Keratinocyte (primary cell): ENCODE data around the gene TIGAR. TPM values are rescaled to one million over a fixed set of nuclear protein-coding genes. Genes with fewer than 3 reads are reported as not detected.

Source experiments
- DNase-seq: peaks from one replicate; pipeline ENCODE4 v3.0.0-alpha.2; 2011; ENCODE audit warnings: low read depth, missing footprints, low spot score
- FAIRE-seq: peaks from 2 replicates; lab custom pipeline; 2011; peaks lifted over from hg19 to GRCh38; lab: Jason Lieb, UNC
- H2AFZ ChIP-seq: 2 replicates; pipeline ENCODE4 v1.6.0; 2012; ENCODE audit warnings: low read length, control low read depth, inconsistent platforms; ENCODE audit not compliant: control insufficient read depth
- H3K27ac ChIP-seq: 2 replicates; pipeline ENCODE4 v1.5.1; 2011; ENCODE audit warnings: low read length; ENCODE audit not compliant: control insufficient read depth, insufficient read depth
- H3K27me3 ChIP-seq: 3 replicates; pipeline ENCODE4 v1.6.0; 2011; ENCODE audit warnings: low read length; ENCODE audit not compliant: control insufficient read depth, insufficient read depth; ENCODE audit errors: extremely low read depth
- H3K36me3 ChIP-seq, 2 experiments: 2 replicates in 1 of 2; 3 replicates in 1 of 2; pipeline ENCODE4 v1.5.1; 2011; ENCODE audit warnings: low read length in 2 of 2, mild to moderate bottlenecking in 1 of 2; ENCODE audit not compliant: control insufficient read depth in 2 of 2, insufficient read depth in 2 of 2; ENCODE audit errors: extremely low read depth in 1 of 2
- H3K4me1 ChIP-seq: 3 replicates; pipeline ENCODE4 v1.5.1; 2011; ENCODE audit warnings: low read length; ENCODE audit not compliant: control insufficient read depth, insufficient read depth; ENCODE audit errors: extremely low read depth
- H3K4me2 ChIP-seq: 3 replicates; pipeline ENCODE4 v1.6.0; 2011; ENCODE audit warnings: low read depth, low read length; ENCODE audit not compliant: control insufficient read depth, insufficient read depth; ENCODE audit errors: extremely low read depth
- H3K4me3 ChIP-seq, 3 experiments: fragments of 200-600 bp in 1 of 3; sonication (generic) in 1 of 3; 2 replicates in 2 of 3; 3 replicates in 1 of 3; pipeline ENCODE4 v1.5.1; 2011 to 2016; ENCODE audit warnings: low read length in 3 of 3, mild to moderate bottlenecking in 3 of 3, control low read depth in 2 of 3, inconsistent platforms in 1 of 3, low read depth in 1 of 3, mixed read lengths in 1 of 3, mixed run types in 1 of 3, moderate library complexity in 1 of 3; ENCODE audit not compliant: control insufficient read depth in 2 of 3, insufficient read depth in 2 of 3; ENCODE audit errors: extremely low read depth in 1 of 3
- H3K79me2 ChIP-seq: 2 replicates; pipeline ENCODE4 v1.6.0; 2012; ENCODE audit warnings: low read length; ENCODE audit not compliant: control insufficient read depth, insufficient read depth
- H3K9ac ChIP-seq: 3 replicates; pipeline ENCODE4 v1.6.0; 2011; ENCODE audit warnings: low read length; ENCODE audit not compliant: control insufficient read depth, insufficient read depth; ENCODE audit errors: extremely low read depth
- H3K9me1 ChIP-seq: 3 replicates; pipeline ENCODE4 v1.6.0; 2011; ENCODE audit warnings: low read length; ENCODE audit not compliant: control insufficient read depth, insufficient read depth; ENCODE audit errors: extremely low read depth
- H3K9me3 ChIP-seq: 2 replicates; pipeline ENCODE4 v1.5.1; 2012; ENCODE audit warnings: low read depth, low read length; ENCODE audit not compliant: control insufficient read depth
- H4K20me1 ChIP-seq: 3 replicates; pipeline ENCODE4 v1.6.0; 2011; ENCODE audit warnings: low read length; ENCODE audit not compliant: control insufficient read depth, insufficient read depth; ENCODE audit errors: extremely low read depth
- EZH2 ChIP-seq: IDR thresholded peaks from one replicate; pipeline ENCODE4 v1.6.1; 2012; ENCODE audit warnings: inconsistent platforms, mild to moderate bottlenecking, low read length, moderate library complexity
- dilution Hi-C: fragments of 300-500 bp; cut with MboI; formaldehyde crosslinking; loops from one replicate; pipeline ENCODE4 v1.7.0; 2020; ENCODE audit warnings: low sequenced_read_pairs; ENCODE audit not compliant: extremely low pct_ligation_motif_present
- polyA plus RNA-seq, 5 experiments: library from polyadenylated mRNA; depleted of rRNA in 3 of 5; stranded (reverse) in 3 of 5; stranded (forward) in 1 of 5; unstranded in 1 of 5; fragments of >200 nt; gene quantifications; 1 replicate in 1 of 5; 2 replicates in 3 of 5; 3 replicates in 1 of 5; pipeline versions ENCODE4 v1.2.1 to v1.2.3, GENCODE V29; 2011 to 2012; ENCODE audit warnings: missing spikeins in 2 of 5, low read depth in 1 of 5, low replicate concordance in 1 of 5
- TF ChIP-seq, protein P1 (sequence below), 3 experiments: IDR thresholded peaks in 1 of 3; conservative IDR thresholded peaks in 1 of 3; optimal IDR thresholded peaks in 1 of 3; 2 replicates in 2 of 3; 3 replicates in 1 of 3; pipeline versions ENCODE3 to v1.5.1; 2011; ENCODE audit warnings: low read length in 3 of 3, mild to moderate bottlenecking in 3 of 3, moderate library complexity in 2 of 3, control low read depth in 1 of 3, inconsistent platforms in 1 of 3; ENCODE audit not compliant: insufficient read depth in 2 of 3; ENCODE audit errors: extremely low read depth in 1 of 3

The TIGAR gene
- polyA plus RNA-seq, 1 donor (not counting 4 experiments of a cell fraction or from before 2014, with no cell fraction given), result 37.3 TPM

DNA sequence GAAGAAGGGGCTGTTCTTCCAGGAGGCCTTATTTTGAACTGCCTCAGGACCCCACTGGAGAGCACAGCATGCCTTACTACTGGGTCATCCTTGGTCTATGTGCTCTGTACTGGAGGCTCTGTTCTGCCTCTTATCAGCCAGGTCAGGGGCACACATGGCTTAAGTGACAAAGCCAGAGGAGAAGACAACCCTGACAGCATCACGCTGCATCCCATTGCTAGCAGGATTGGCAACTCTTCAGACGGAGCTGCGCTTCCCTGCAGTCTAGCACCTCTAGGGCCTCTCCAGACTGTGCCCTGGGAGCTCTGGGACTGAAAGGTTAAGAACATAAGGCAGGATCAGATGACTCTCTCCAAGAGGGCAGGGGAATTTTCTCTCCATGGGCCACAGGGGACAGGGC is 17.3 kb upstream of the TIGAR start:
- FAIRE-seq, result no peak
- H3K9me1 ChIP-seq, result no peaks in the 10 kb centered on the region
- H3K27me3 ChIP-seq, result no peaks in the 10 kb centered on the region
- H2AFZ ChIP-seq, result no peak overlapping the region
- H3K36me3 ChIP-seq, result peaks cover 24 to 46% of the 10 kb centered on the region in 2 experiments
- no peaks in the 10 kb centered on the region for H3K9me3 ChIP-seq
- H4K20me1 ChIP-seq, result peaks cover 35% of the 10 kb centered on the region
- H3K4me2 ChIP-seq, result no peak overlapping the region
- TF ChIP-seq EZH2, result no peak
- TF ChIP-seq, protein P1, sequence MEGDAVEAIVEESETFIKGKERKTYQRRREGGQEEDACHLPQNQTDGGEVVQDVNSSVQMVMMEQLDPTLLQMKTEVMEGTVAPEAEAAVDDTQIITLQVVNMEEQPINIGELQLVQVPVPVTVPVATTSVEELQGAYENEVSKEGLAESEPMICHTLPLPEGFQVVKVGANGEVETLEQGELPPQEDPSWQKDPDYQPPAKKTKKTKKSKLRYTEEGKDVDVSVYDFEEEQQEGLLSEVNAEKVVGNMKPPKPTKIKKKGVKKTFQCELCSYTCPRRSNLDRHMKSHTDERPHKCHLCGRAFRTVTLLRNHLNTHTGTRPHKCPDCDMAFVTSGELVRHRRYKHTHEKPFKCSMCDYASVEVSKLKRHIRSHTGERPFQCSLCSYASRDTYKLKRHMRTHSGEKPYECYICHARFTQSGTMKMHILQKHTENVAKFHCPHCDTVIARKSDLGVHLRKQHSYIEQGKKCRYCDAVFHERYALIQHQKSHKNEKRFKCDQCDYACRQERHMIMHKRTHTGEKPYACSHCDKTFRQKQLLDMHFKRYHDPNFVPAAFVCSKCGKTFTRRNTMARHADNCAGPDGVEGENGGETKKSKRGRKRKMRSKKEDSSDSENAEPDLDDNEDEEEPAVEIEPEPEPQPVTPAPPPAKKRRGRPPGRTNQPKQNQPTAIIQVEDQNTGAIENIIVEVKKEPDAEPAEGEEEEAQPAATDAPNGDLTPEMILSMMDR (optimal IDR thresholded peaks at IDR 0.05 in 1 of 3, IDR thresholded peaks at IDR 0.05 in 1 of 3, conservative IDR thresholded peaks at IDR 0.05 in 1 of 3; ENCODE audit: extremely low read depth in 1 of 3, insufficient read depth in 2 of 3, low read length in 3 of 3), result no peak
- H3K79me2 ChIP-seq, result peaks cover 5% of the 10 kb centered on the region
- H3K27ac ChIP-seq, result no peak overlapping the region
- DNase-seq, result no peak
- dilution Hi-C loops, result no loop called here
- peaks cover 12% of the 10 kb centered on the region for H3K4me1 ChIP-seq
- no peak overlapping the region for H3K9ac ChIP-seq
- H3K4me3 ChIP-seq, result no peak overlapping the region

DNA sequence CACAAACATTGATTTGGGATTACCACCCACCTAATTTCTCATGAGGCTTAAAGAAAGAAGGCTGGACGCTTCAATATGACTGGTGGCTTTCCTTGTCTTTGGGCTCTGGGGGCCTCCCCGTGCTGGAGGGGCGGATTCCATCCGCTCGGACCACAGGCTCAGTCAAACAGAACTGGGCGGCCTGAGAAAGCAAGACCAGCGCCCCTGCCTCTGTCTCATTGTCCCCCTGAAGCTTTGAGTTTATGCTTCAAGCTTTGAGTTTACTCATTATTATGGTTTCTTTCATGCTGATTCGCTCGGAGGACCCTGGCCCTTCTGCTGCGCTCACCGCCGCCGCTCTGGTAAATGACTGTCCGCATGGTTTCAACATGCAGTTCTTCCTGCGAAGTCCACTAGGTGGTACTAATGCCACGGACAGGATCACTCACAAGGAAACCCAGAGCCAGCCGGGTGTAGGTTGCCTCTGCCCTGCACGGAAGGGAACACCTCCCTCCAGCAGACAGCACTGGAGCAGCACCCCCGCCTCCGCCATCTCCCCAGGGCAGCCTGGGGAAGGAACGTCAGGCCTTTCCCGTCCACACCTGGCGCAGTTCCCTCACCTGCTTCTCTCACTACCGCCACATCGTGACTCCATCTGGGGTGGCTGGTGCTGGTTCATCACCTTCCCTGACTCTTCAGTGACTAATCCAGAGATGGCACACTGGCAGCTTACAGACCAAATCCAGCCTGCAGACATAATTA is 13.2 kb upstream of the TIGAR start:
- Histone ChIP-seq H3K4me2 (peak overlapping the region; percentile 71), H3K4me1 (peaks cover 24% of the 10 kb centered on the region), H3K9ac (peak overlapping the region; percentile 50), H3K9me1 (no peaks in the 10 kb centered on the region), H3K27me3 (no peaks in the 10 kb centered on the region), H2AFZ (no peak overlapping the region), H3K9me3 (no peaks in the 10 kb centered on the region), H3K27ac (peak overlapping the region; percentile 66), H3K4me3 (no peak overlapping the region), H3K79me2 (no peaks in the 10 kb centered on the region), H3K36me3 (peaks cover 9 to 20% of the 10 kb centered on the region in 2 experiments), H4K20me1 (peaks cover 14% of the 10 kb centered on the region)
- DNase-seq (peak; percentile 80), FAIRE-seq (peak; percentile 97)
- TF ChIP-seq EZH2, result no peak
- TF ChIP-seq, protein P1 (optimal IDR thresholded peaks at IDR 0.05 in 1 of 3, IDR thresholded peaks at IDR 0.05 in 1 of 3, conservative IDR thresholded peaks at IDR 0.05 in 1 of 3; ENCODE audit: extremely low read depth in 1 of 3, insufficient read depth in 2 of 3, low read length in 3 of 3), result peak; percentile 72 to 85 (median 75)
- dilution Hi-C loops, result no loop called here
